ENCODE results near the gene BABAM2. TPM values are rescaled to one million over a fixed set of nuclear protein-coding genes. Genes with fewer than 3 reads are reported as not detected.

BABAM2 gene
- total RNA-seq, 2 experiments from 2014 or later = 41.8 to 47.2 TPM

Small RNA genes lying within 50 kb of the gene (microRNA-seq; reads per million reads assigned to microRNA genes)
- gene MIR4263 (ENCODE audit: borderline microRNAs expressed, borderline replicate concordance) = not detected

Other genes starting within 250 kb of the BABAM2 start
- gene SUPT7L, start 227.1 kb upstream of the BABAM2 start, total RNA-seq = 10 to 100 TPM; 27.8 to 29.7 TPM
- gene SLC4A1AP, start 226.8 kb upstream of the BABAM2 start, total RNA-seq = 10 to 100 TPM; 21.2 to 22.2 TPM
- 10 to 100 TPM; 57.4 to 60.5 TPM for gene MRPL33, start 119.0 kb upstream of the BABAM2 start, total RNA-seq
- 1 to 10 TPM; 1.1 to 1.2 TPM for gene RBKS, start 342 bp upstream of the BABAM2 start, total RNA-seq